ENCODE results near the gene ATP8A2. TPM values are rescaled to one million over a fixed set of nuclear protein-coding genes. Genes with fewer than 3 reads are reported as not detected.

Gene ATP8A2
- total and polyA plus RNA-seq, 4 donors, result 0.31 to 2.7 (median 1.1) TPM

GRCh38 chr13:25827831-25828465 lies 456.2 kb downstream of the ATP8A2 start:
- 58 to 69% methylated on average over 5 of the region's 5 CpGs for WGBS, 2 donors
- H3K27me3 ChIP-seq (ENCODE audit: control insufficient read depth in 3 of 3, insufficient read depth in 3 of 3, low read length in 2 of 3), result no peaks in the 10 kb centered on the region
- DNase-seq, result peak; percentile 88 to 96 (median 95)
- no peaks in the 10 kb centered on the region for H3K36me3 ChIP-seq (ENCODE audit: control insufficient read depth in 4 of 4, insufficient read depth in 4 of 4, low read length in 4 of 4)
- H3K4me1 ChIP-seq (ENCODE audit: control insufficient read depth in 5 of 5, insufficient read depth in 5 of 5, low read length in 5 of 5), result peaks cover 0 to 25% (median 0%) of the 10 kb centered on the region in 5 donors
- H3K9me3 ChIP-seq (ENCODE audit: control insufficient read depth in 4 of 4, insufficient read depth in 3 of 4, low read length in 3 of 4), result peaks cover 0 to under 1% (median 0%) of the 10 kb centered on the region in 4 donors
- no peak for TF ChIP-seq CTCF (IDR thresholded peaks at IDR 0.05; ENCODE audit: control extremely low read depth, extremely low read depth)
- H3K4me3 ChIP-seq, result no peak overlapping the region
- no peak for ATAC-seq (ENCODE audit: insufficient read depth, low FRiP score)
- no peak overlapping the region for H3K27ac ChIP-seq (ENCODE audit: low read depth in 1 of 2, low read length in 1 of 2)
- H3K9ac ChIP-seq (ENCODE audit: insufficient read depth in 1 of 2, low read length in 2 of 2), result no peak overlapping the region

- H3K27ac ChIP-seq (ENCODE audit: low read depth in 1 of 2, low read length in 1 of 2), result no peak overlapping the region
- H3K4me3 ChIP-seq, result no peak overlapping the region
- ATAC-seq (ENCODE audit: insufficient read depth, low FRiP score) (no peak), DNase-seq (no peak)
- no peaks in the 10 kb centered on the region for H3K27me3 ChIP-seq (ENCODE audit: control insufficient read depth in 3 of 3, insufficient read depth in 3 of 3, low read length in 2 of 3)
- H3K36me3 ChIP-seq (ENCODE audit: control insufficient read depth in 4 of 4, insufficient read depth in 4 of 4, low read length in 4 of 4), result no peaks in the 10 kb centered on the region
- WGBS, 2 donors, result 91 to 93% methylated on average over 1 of the region's 1 CpG
- no peak overlapping the region for H3K9ac ChIP-seq (ENCODE audit: insufficient read depth in 1 of 2, low read length in 2 of 2)
- TF ChIP-seq CTCF (IDR thresholded peaks at IDR 0.05; ENCODE audit: control extremely low read depth, extremely low read depth), result no peak
- H3K4me1 ChIP-seq (ENCODE audit: control insufficient read depth in 5 of 5, insufficient read depth in 5 of 5, low read length in 5 of 5), result peaks cover 0 to 7% (median 0%) of the 10 kb centered on the region in 5 donors
- no peaks in the 10 kb centered on the region for H3K9me3 ChIP-seq (ENCODE audit: control insufficient read depth in 4 of 4, insufficient read depth in 3 of 4, low read length in 3 of 4)
Observed at GRCh38 chr13:25833761-25834160, 462.0 kb downstream of the ATP8A2 start.

- ATAC-seq (ENCODE audit: insufficient read depth, low FRiP score), result no peak
- no peak overlapping the region for H3K27ac ChIP-seq (ENCODE audit: low read depth in 1 of 2, low read length in 1 of 2)
- DNase-seq, result no peak
- no peaks in the 10 kb centered on the region for H3K36me3 ChIP-seq (ENCODE audit: control insufficient read depth in 4 of 4, insufficient read depth in 4 of 4, low read length in 4 of 4)
- H3K9me3 ChIP-seq (ENCODE audit: control insufficient read depth in 4 of 4, insufficient read depth in 3 of 4, low read length in 3 of 4), result peaks cover 0 to under 1% (median 0%) of the 10 kb centered on the region in 4 donors
- H3K9ac ChIP-seq (ENCODE audit: insufficient read depth in 1 of 2, low read length in 2 of 2), result no peak overlapping the region
- no peaks in the 10 kb centered on the region for H3K4me1 ChIP-seq (ENCODE audit: control insufficient read depth in 5 of 5, insufficient read depth in 5 of 5, low read length in 5 of 5)
- H3K27me3 ChIP-seq (ENCODE audit: control insufficient read depth in 3 of 3, insufficient read depth in 3 of 3, low read length in 2 of 3), result no peaks in the 10 kb centered on the region
- 63 to 65% methylated on average over 12 of the region's 12 CpGs for WGBS, 2 donors
- no peak for TF ChIP-seq CTCF (IDR thresholded peaks at IDR 0.05; ENCODE audit: control extremely low read depth, extremely low read depth)
- H3K4me3 ChIP-seq, result no peak overlapping the region
Observed at GRCh38 chr13:25836574-25837336, 465.0 kb downstream of the ATP8A2 start.
